Mesendoderm (in vitro differentiated cells): ENCODE results near the gene PRR20G.
"Not testable (repeated sequence)": the region's sequence is repeated elsewhere in the genome, so short reads cannot be mapped to it uniquely, and the experiment has no call there.

Source experiments
- DNase-seq: peaks from one replicate; pipeline ENCODE4 v3.0.0; 2013
- H2AK5ac ChIP-seq: 2 replicates; pipeline ENCODE4 v1.6.1; 2013; ENCODE audit warnings: low read length, inconsistent platforms
- H2BK120ac ChIP-seq: 2 replicates; pipeline ENCODE4 v1.6.1; 2013; ENCODE audit warnings: low read depth, mild to moderate bottlenecking, low read length, moderate library complexity, mixed read lengths
- H2BK15ac ChIP-seq: replicated peaks from 2 replicates; pipeline ENCODE4 v1.6.1; 2013; ENCODE audit warnings: low read depth, mild to moderate bottlenecking, moderate library complexity
- H2BK5ac ChIP-seq: 2 replicates; pipeline ENCODE4 v1.6.1; 2013; ENCODE audit warnings: low read length, inconsistent platforms
- H3K18ac ChIP-seq: 2 replicates; pipeline ENCODE4 v1.6.1; 2013; ENCODE audit warnings: mild to moderate bottlenecking, low read length, mixed read lengths
- H3K23ac ChIP-seq: one replicate; pipeline ENCODE4 v1.6.1; 2013; ENCODE audit warnings: low read length
- H3K27ac ChIP-seq: 2 replicates; pipeline ENCODE4 v1.5.1; 2013; ENCODE audit warnings: low read depth, mild to moderate bottlenecking, inconsistent platforms, low read length, moderate library complexity
- H3K27me3 ChIP-seq: 2 replicates; pipeline ENCODE4 v1.6.1; 2013; ENCODE audit warnings: low read length, control low read depth, mild to moderate bottlenecking, inconsistent platforms; ENCODE audit not compliant: insufficient read depth, poor library complexity
- H3K36me3 ChIP-seq: 2 replicates; pipeline ENCODE4 v1.6.1; 2013; ENCODE audit warnings: low read length, inconsistent platforms; ENCODE audit not compliant: control insufficient read depth, insufficient read depth
- H3K4ac ChIP-seq: one replicate; pipeline ENCODE4 v1.6.1; 2013; ENCODE audit warnings: low read depth, mild to moderate bottlenecking, low read length, moderate library complexity
- H3K4me1 ChIP-seq: 2 replicates; pipeline ENCODE4 v1.6.1; 2013; ENCODE audit warnings: low read depth, low read length, inconsistent platforms; ENCODE audit not compliant: control insufficient read depth
- H3K4me2 ChIP-seq: 2 replicates; pipeline ENCODE4 v1.6.1; 2013; ENCODE audit warnings: low read length
- H3K4me3 ChIP-seq: 2 replicates; pipeline ENCODE4 v1.5.1; 2013; ENCODE audit warnings: mild to moderate bottlenecking, low read length
- H3K56ac ChIP-seq: one replicate; pipeline ENCODE4 v1.6.1; 2013; ENCODE audit warnings: low read length
- H3K79me1 ChIP-seq: 2 replicates; pipeline ENCODE4 v1.6.1; 2013; ENCODE audit warnings: low read length, inconsistent platforms
- H3K79me2 ChIP-seq: 2 replicates; pipeline ENCODE4 v1.6.1; 2013; ENCODE audit warnings: mild to moderate bottlenecking, low read length; ENCODE audit not compliant: control insufficient read depth, insufficient read depth
- H3K9ac ChIP-seq: 2 replicates; pipeline ENCODE4 v1.6.1; 2013; ENCODE audit warnings: low read length, inconsistent platforms
- H4K5ac ChIP-seq: one replicate; pipeline ENCODE4 v1.6.1; 2013; ENCODE audit warnings: low read length
- H4K8ac ChIP-seq: one replicate; pipeline ENCODE4 v1.6.1; 2013; ENCODE audit warnings: low read depth, mild to moderate bottlenecking, control low read depth, low read length, moderate library complexity
- WGBS: extraction: QIAGEN DNeasy Blood & Tissue Kit; methylation state at CpG from one replicate; pipeline ENCODE4 v1.1.7; 2013; ENCODE audit warnings: low lambda C conversion rate, missing lambda C conversion rate; ENCODE audit not compliant: insufficient coverage; ENCODE audit errors: extremely low coverage; 5-methylcytosine and 5-hydroxymethylcytosine counted together

The PRR20G gene

DNA sequence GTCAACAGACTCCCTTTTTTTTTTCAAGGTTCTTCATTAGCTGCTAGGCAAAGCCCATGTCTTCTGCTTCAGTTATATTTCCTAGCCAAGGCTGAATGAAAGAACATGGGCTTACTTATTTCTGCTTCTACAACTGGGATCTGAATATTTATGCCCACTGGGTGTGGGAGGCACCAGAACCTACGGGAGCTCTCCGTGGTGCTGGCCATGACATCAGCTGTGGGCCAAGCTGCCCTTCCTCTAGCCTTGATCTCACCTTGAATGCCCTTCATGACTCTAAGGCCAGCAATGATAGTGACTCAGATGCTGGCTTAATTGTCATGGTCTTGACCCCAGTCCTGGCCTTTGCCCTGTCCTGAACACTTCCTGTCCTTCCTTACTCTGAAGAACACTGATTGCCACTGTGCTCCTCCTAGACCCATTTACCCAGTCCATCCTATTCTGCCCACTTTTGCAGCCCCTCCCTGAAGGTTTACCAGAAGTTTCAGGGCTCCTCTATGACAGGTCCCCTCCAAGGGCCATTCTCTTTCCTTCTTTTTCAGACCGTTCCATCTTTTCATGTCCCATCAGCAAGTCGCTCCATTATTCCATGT, 32.8 kb upstream of the PRR20G start:
- no peaks in the 10 kb centered on the region for H3K79me1 ChIP-seq
- H3K4ac ChIP-seq, result no peak overlapping the region
- no peak overlapping the region for H3K56ac ChIP-seq
- H3K36me3 ChIP-seq, result no peaks in the 10 kb centered on the region
- no peaks in the 10 kb centered on the region for H3K79me2 ChIP-seq
- H3K23ac ChIP-seq, result no peak overlapping the region
- WGBS, result no CpG with 5 or more reads among the region's 4 CpGs
- no peak overlapping the region for H4K8ac ChIP-seq
- no peak overlapping the region for H2BK120ac ChIP-seq
- no peak overlapping the region for H3K18ac ChIP-seq
- H2BK15ac ChIP-seq, result no peak overlapping the region
- H3K4me1 ChIP-seq, result no peaks in the 10 kb centered on the region
- H3K27ac ChIP-seq, result no peak overlapping the region
- H3K27me3 ChIP-seq, result no peaks in the 10 kb centered on the region
- DNase-seq, result peak; percentile 25
- no peak overlapping the region for H3K4me2 ChIP-seq
- no peak overlapping the region for H2AK5ac ChIP-seq
- no peak overlapping the region for H4K5ac ChIP-seq
- no peak overlapping the region for H2BK5ac ChIP-seq
- H3K4me3 ChIP-seq, result no peak overlapping the region
- H3K9ac ChIP-seq, result no peak overlapping the region

DNA sequence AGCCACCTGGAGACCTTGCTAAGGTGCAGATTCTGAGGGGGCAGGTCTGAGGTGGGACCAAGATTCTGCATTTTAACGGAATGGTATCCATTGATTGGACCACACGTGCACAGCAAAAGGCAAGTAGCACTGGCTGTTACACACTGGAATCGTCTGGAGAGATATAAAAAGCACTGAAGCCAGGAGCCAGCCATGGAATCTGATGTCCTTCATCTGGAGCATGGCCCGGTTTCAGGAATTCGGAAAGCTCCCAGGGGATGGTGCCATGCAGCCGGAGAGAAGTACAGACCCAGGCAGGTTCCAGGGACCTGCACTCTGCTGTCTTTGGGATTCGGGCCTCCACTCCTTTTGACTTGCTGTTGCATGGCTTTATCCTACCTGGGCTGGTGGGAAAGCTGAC, 28.8 kb upstream of the PRR20G start:
- no peak overlapping the region for H2BK15ac ChIP-seq
- no peak overlapping the region for H3K23ac ChIP-seq
- H3K4me2 ChIP-seq, result no peak overlapping the region
- H3K27ac ChIP-seq, result no peak overlapping the region
- no peak overlapping the region for H3K18ac ChIP-seq
- no peaks in the 10 kb centered on the region for H3K79me2 ChIP-seq
- no peak overlapping the region for H3K56ac ChIP-seq
- H3K4ac ChIP-seq, result no peak overlapping the region
- H2AK5ac ChIP-seq, result no peak overlapping the region
- no peaks in the 10 kb centered on the region for H3K36me3 ChIP-seq
- H3K27me3 ChIP-seq, result no peaks in the 10 kb centered on the region
- H2BK120ac ChIP-seq, result no peak overlapping the region
- no peak overlapping the region for H2BK5ac ChIP-seq
- no CpG with 5 or more reads among the region's 7 CpGs for WGBS
- H4K5ac ChIP-seq, result no peak overlapping the region
- no peak overlapping the region for H3K4me3 ChIP-seq
- no peaks in the 10 kb centered on the region for H3K4me1 ChIP-seq
- no peak for DNase-seq
- no peak overlapping the region for H3K9ac ChIP-seq
- no peak overlapping the region for H4K8ac ChIP-seq
- H3K79me1 ChIP-seq, result no peaks in the 10 kb centered on the region

DNA sequence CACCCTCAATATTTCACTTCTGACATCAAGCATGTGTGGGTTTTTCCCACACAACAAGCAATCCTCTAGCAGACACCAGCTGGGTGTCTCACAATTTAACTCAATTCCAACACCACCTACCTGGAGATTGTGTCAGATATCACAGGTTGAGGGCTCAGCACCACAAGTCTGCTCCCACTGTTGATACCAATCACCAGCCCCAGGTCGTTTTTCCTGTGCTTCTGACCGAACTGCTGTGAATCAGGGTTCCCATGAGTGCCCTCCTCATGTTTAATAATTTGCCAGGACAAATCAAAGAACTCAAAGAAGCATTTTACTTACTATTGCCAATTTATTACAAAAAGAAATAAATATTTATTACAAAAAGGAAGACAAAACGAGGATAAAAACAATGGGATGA, 25.0 kb upstream of the PRR20G start:
- Histone ChIP-seq H4K8ac (no peak overlapping the region), H3K4ac (no peak overlapping the region), H3K56ac (no peak overlapping the region), H3K4me2 (no peak overlapping the region), H3K9ac (no peak overlapping the region), H3K27ac (no peak overlapping the region), H2AK5ac (no peak overlapping the region), H3K27me3 (no peaks in the 10 kb centered on the region), H3K36me3 (no peaks in the 10 kb centered on the region), H3K4me1 (no peaks in the 10 kb centered on the region), H3K79me2 (no peaks in the 10 kb centered on the region), H2BK5ac (no peak overlapping the region), H3K18ac (no peak overlapping the region), H3K23ac (no peak overlapping the region), H2BK120ac (no peak overlapping the region), H3K79me1 (no peaks in the 10 kb centered on the region), H3K4me3 (no peak overlapping the region), H2BK15ac (no peak overlapping the region), H4K5ac (no peak overlapping the region)
- WGBS, result no CpG with 5 or more reads among the region's 3 CpGs
- peak; percentile 33 for DNase-seq

DNA sequence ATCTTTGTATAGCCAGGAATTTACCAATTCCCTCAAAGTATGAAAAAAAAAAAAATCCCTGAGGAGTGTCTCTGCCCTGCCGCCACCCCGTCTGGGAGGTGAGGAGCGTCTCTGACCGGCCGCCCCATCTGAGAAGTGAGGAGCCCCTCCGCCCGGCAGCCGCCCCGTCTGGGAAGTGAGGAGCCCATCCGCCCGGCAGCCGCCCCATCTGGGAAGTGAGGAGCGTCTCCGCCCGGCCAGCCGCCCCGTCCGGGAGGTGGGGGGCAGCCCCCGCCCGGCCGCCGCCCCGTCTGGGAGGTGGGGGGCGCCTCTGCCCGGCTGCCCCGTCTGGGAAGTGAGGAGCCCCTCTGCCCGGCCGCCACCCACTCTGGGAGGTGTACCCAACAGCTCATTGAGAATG, 21.0 kb upstream of the PRR20G start:
- not testable (repeated sequence) for H3K4ac ChIP-seq, H3K56ac ChIP-seq, H3K4me2 ChIP-seq, H3K27ac ChIP-seq, H3K4me3 ChIP-seq, H3K9ac ChIP-seq, H2AK5ac ChIP-seq, H3K79me2 ChIP-seq, H3K36me3 ChIP-seq, DNase-seq, H2BK15ac ChIP-seq, H2BK120ac ChIP-seq, H3K23ac ChIP-seq, H3K27me3 ChIP-seq, H4K5ac ChIP-seq, H4K8ac ChIP-seq, H3K4me1 ChIP-seq, H3K18ac ChIP-seq, H3K79me1 ChIP-seq, H2BK5ac ChIP-seq
- WGBS, result no CpG with 5 or more reads among the region's 28 CpGs

DNA sequence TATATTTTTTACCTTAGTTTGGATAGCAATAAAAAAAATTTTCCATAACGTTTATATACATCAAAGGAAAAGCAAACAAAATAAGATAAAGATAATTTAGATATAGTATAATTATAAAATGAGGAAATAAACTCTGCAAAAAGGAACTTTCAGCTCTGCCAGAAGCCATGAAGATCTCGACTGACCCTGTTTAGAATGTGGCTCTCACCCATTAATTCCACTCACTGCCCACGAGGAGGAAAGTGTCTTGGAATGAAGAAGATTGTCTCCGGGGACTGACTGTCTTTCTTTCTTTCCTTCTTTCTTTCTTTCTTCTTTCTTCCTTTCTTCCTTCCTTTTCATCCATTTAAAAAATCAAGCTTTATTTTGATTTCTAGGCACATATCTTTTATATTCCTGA, 20.1 kb upstream of the PRR20G start:
- Histone ChIP-seq H2BK15ac (no peak overlapping the region), H4K8ac (no peak overlapping the region), H3K56ac (no peak overlapping the region), H3K27me3 (no peaks in the 10 kb centered on the region), H3K4ac (no peak overlapping the region), H3K23ac (no peak overlapping the region), H3K79me2 (no peaks in the 10 kb centered on the region), H3K9ac (no peak overlapping the region), H3K18ac (no peak overlapping the region), H2BK5ac (no peak overlapping the region), H3K79me1 (no peaks in the 10 kb centered on the region), H3K27ac (no peak overlapping the region), H3K36me3 (no peaks in the 10 kb centered on the region), H3K4me2 (no peak overlapping the region), H2AK5ac (no peak overlapping the region), H2BK120ac (no peak overlapping the region), H3K4me1 (no peaks in the 10 kb centered on the region), H3K4me3 (no peak overlapping the region), H4K5ac (no peak overlapping the region)
- no CpG with 5 or more reads among the region's 4 CpGs for WGBS
- DNase-seq, result no peak

DNA sequence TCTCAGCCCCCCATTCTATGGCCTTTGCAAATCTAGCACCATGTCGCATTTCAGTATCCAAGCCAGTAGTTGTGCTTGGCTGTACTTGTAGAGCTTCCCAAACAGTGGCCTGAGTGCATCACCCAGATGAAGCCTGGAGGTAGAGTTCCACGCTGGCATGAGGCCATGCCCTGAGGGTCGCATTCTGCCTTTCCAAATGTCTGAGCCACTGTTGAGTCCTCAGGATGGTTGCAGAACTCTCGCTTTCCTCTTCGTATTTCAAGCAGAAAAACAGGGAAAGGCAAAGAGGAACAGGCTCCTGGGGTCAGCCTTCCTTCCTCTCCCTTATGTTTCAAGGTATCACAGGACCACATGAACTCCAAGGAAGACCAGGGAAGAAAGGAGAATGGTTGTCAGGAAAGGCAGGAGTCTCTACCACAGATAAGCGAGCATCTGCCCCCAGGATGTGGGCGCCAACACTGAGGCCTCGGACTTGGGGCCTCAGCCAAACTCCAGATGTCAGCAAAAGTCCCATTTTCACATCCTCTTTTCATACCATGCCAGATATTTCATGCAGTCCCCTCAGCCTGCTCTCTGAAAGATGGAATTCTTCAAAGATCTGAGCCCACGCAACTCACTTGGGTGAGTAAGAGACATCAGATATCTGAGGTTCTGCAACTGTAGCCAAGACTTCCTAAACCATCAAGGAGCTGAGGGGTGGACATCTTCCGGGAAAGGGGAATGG, 19.4 kb upstream of the PRR20G start:
- Histone ChIP-seq H3K27me3 (no peaks in the 10 kb centered on the region), H3K36me3 (no peaks in the 10 kb centered on the region), H2BK15ac (no peak overlapping the region), H3K4me3 (no peak overlapping the region), H3K4ac (no peak overlapping the region), H3K27ac (no peak overlapping the region), H3K18ac (no peak overlapping the region), H3K4me1 (no peaks in the 10 kb centered on the region), H3K9ac (no peak overlapping the region), H3K23ac (no peak overlapping the region), H4K5ac (no peak overlapping the region), H3K79me2 (no peaks in the 10 kb centered on the region), H2BK5ac (no peak overlapping the region), H3K79me1 (no peaks in the 10 kb centered on the region), H4K8ac (no peak overlapping the region), H2AK5ac (no peak overlapping the region), H2BK120ac (no peak overlapping the region), H3K4me2 (no peak overlapping the region), H3K56ac (no peak overlapping the region)
- no peak for DNase-seq
- no CpG with 5 or more reads among the region's 10 CpGs for WGBS
